SK-N-SH treated with all-trans-retinoic acid at 6 μM for 48 hours (cell line): ENCODE measurements around the gene DAB2IP.

ENCODE experiments used
- ATAC-seq: fragments of 200-7000 bp; cut with Tn5 transposase; 3 replicates; pipeline ENCODE4 v1.9.1; 2020; ENCODE audit warnings: mild to moderate bottlenecking, moderate library complexity
- ARNTL ChIP-seq: fragments of 450-650 bp; formaldehyde crosslinking; IDR thresholded peaks from 2 replicates; pipeline ENCODE4 v1.5.0; 2020; ENCODE audit warnings: low read depth, mild to moderate bottlenecking, moderate library complexity, borderline replicate concordance
- BACH2 ChIP-seq: fragments of 250-450 bp; sonication (Bioruptor Pico); IDR thresholded peaks from 2 replicates; pipeline ENCODE4 v1.9.0; 2021; ENCODE audit warnings: mild to moderate bottlenecking, borderline replicate concordance
- ESRRG ChIP-seq: fragments of 250-450 bp; sonication (Bioruptor Pico); IDR thresholded peaks from 2 replicates; pipeline ENCODE4 v1.6.1; 2021; ENCODE audit warnings: mild to moderate bottlenecking
- GLIS3 ChIP-seq: fragments of 250-450 bp; sonication (Bioruptor Pico); IDR thresholded peaks from 2 replicates; pipeline ENCODE4 v1.5.0; 2020; ENCODE audit warnings: mild to moderate bottlenecking, moderate library complexity
- ISL1 ChIP-seq: fragments of 250-450 bp; sonication (Bioruptor Pico); IDR thresholded peaks from 2 replicates; pipeline ENCODE4 v2.1.2; 2022; ENCODE audit warnings: mild to moderate bottlenecking, moderate library complexity
- OSR1 ChIP-seq: fragments of 250-450 bp; sonication (Bioruptor Pico); IDR thresholded peaks from 2 replicates; pipeline ENCODE4 v1.8.0; 2022; ENCODE audit warnings: moderate library complexity, mild to moderate bottlenecking, inconsistent platforms
- PPARA ChIP-seq: fragments of 250-450 bp; sonication (Bioruptor Pico); IDR thresholded peaks from 2 replicates; pipeline ENCODE4 v1.5.0; 2020; ENCODE audit warnings: mild to moderate bottlenecking, borderline replicate concordance
- RARB ChIP-seq: fragments of 250-450 bp; sonication (Bioruptor Pico); IDR thresholded peaks from 2 replicates; pipeline ENCODE4 v1.8.0; 2021; ENCODE audit warnings: mild to moderate bottlenecking, moderate library complexity
- SNAI2 ChIP-seq: fragments of 250-450 bp; sonication (Bioruptor Pico); IDR thresholded peaks from 2 replicates; pipeline ENCODE4 v1.5.0; 2020; ENCODE audit warnings: mild to moderate bottlenecking, moderate library complexity
- TOX ChIP-seq: fragments of 250-450 bp; sonication (Bioruptor Pico); IDR thresholded peaks from 2 replicates; pipeline ENCODE4 v1.8.0; 2021; ENCODE audit warnings: mild to moderate bottlenecking, moderate library complexity, borderline replicate concordance
- ZC3H10 ChIP-seq: fragments of 250-450 bp; sonication (Bioruptor Pico); IDR thresholded peaks from 2 replicates; pipeline ENCODE4 v1.5.1; 2021; ENCODE audit warnings: mild to moderate bottlenecking, moderate library complexity
- ZFP3 ChIP-seq: fragments of 250-450 bp; sonication (Bioruptor Pico); IDR thresholded peaks from 2 replicates; pipeline ENCODE4 v1.5.0; 2020; ENCODE audit warnings: mild to moderate bottlenecking, moderate library complexity
- ZFP30 ChIP-seq: fragments of 450-650 bp; formaldehyde crosslinking; IDR thresholded peaks from 2 replicates; pipeline ENCODE4 v1.5.0; 2022; ENCODE audit warnings: mild to moderate bottlenecking, moderate library complexity
- ZNF70 ChIP-seq: fragments of 450-650 bp; formaldehyde crosslinking; IDR thresholded peaks from 2 replicates; pipeline ENCODE4 v1.5.0; 2020; ENCODE audit warnings: mild to moderate bottlenecking, moderate library complexity
- ZNF8 ChIP-seq: fragments of 450-650 bp; formaldehyde crosslinking; IDR thresholded peaks from 2 replicates; pipeline ENCODE4 v1.5.0; 2020; ENCODE audit warnings: mild to moderate bottlenecking, moderate library complexity
- TF ChIP-seq, protein P1 (sequence below): fragments of 250-450 bp; sonication (Bioruptor Pico); IDR thresholded peaks from 2 replicates; pipeline ENCODE4 v1.8.0; 2021; ENCODE audit warnings: low read depth, mild to moderate bottlenecking, moderate library complexity, borderline replicate concordance
- TF ChIP-seq, protein P2 (sequence below): fragments of 250-450 bp; sonication (Bioruptor Pico); IDR thresholded peaks from 2 replicates; pipeline ENCODE4 v1.5.1; 2020; ENCODE audit warnings: low read depth, mild to moderate bottlenecking, moderate library complexity
- TF ChIP-seq, protein P3 (sequence below): fragments of 250-450 bp; sonication (Bioruptor Pico); IDR thresholded peaks from 2 replicates; pipeline ENCODE4 v1.5.1; 2021; ENCODE audit warnings: mild to moderate bottlenecking, moderate library complexity
- TF ChIP-seq, protein P4 (sequence below): fragments of 250-450 bp; sonication (Bioruptor Pico); IDR thresholded peaks from 2 replicates; pipeline ENCODE4 v1.8.0; 2020; ENCODE audit warnings: mild to moderate bottlenecking, moderate library complexity, borderline replicate concordance
- TF ChIP-seq, protein P5 (sequence below): fragments of 250-450 bp; sonication (Bioruptor Pico); IDR thresholded peaks from 2 replicates; pipeline ENCODE4 v1.5.0; 2020; ENCODE audit warnings: mild to moderate bottlenecking, moderate library complexity

Gene DAB2IP

DNA sequence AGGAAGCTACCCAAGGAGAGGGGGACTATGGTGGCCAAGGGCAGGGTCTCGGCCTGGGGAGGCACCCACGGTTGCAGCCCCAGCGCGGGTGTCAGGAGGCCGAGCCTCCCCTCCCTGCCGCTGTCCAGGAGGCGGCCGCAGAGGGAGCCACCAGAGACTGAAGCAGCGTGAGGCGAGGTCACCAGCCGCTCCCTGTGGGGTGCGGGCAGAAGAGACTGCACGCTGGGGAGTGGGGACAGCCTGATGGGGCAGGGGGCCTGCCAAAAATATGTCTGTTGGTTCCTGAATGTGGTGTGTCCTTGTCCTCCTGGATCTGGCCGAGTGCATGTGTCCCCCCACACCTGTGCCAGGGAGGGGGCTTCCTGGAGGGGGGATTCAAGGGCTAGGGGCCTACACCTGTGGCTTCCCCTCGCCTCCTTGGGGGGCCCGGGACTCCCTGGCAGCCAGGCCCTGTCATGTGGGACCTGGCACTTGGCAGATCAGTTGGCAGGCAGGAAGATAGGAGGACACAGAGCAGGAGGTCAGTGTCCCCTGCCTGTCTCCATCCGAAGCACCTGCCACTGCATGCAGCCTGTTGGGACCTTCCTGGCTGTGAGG is 131.2 kb downstream of the DAB2IP start (continued):
- TF ChIP-seq, protein P1, sequence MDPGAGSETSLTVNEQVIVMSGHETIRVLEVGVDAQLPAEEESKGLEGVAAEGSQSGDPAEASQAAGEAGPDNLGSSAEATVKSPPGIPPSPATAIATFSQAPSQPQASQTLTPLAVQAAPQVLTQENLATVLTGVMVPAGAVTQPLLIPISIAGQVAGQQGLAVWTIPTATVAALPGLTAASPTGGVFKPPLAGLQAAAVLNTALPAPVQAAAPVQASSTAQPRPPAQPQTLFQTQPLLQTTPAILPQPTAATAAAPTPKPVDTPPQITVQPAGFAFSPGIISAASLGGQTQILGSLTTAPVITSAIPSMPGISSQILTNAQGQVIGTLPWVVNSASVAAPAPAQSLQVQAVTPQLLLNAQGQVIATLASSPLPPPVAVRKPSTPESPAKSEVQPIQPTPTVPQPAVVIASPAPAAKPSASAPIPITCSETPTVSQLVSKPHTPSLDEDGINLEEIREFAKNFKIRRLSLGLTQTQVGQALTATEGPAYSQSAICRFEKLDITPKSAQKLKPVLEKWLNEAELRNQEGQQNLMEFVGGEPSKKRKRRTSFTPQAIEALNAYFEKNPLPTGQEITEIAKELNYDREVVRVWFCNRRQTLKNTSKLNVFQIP = no peak
- no peak for TF ChIP-seq ZFP3 (CRISPR knock-in tag)
- TF ChIP-seq, protein P2, sequence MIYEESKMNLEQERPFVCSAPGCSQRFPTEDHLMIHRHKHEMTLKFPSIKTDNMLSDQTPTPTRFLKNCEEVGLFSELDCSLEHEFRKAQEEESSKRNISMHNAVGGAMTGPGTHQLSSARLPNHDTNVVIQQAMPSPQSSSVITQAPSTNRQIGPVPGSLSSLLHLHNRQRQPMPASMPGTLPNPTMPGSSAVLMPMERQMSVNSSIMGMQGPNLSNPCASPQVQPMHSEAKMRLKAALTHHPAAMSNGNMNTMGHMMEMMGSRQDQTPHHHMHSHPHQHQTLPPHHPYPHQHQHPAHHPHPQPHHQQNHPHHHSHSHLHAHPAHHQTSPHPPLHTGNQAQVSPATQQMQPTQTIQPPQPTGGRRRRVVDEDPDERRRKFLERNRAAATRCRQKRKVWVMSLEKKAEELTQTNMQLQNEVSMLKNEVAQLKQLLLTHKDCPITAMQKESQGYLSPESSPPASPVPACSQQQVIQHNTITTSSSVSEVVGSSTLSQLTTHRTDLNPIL (CRISPR knock-in tag) = no peak

DNA sequence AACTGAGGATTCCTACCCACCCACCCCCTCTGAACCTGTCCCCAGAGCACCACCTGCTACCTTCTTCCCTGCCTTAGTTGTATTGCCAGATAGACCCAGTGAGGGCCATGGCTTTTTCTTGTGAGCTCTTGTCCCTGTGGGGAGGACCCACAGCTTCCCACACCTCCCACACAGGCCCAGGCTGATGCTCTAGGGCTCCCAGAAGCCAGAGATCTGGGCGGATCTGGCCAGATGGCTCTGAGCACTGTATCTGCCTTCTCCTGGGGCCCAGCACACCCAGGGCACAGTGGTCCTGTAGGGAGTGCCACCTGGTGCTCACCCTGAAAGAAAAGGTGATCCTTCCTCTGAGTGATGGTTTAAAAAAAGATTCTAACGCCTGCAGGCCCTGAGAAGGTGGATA is 131.7 kb downstream of the DAB2IP start:
- TF ChIP-seq RARB (CRISPR knock-in tag) (no peak), TOX (CRISPR knock-in tag) (no peak), BACH2 (no peak), ARNTL (no peak), ZFP30 (CRISPR knock-in tag) (no peak), OSR1 (CRISPR knock-in tag) (no peak), ISL1 (no peak), ZNF70 (CRISPR knock-in tag) (no peak), SNAI2 (no peak), GLIS3 (CRISPR knock-in tag) (no peak), ZC3H10 (no peak), ESRRG (CRISPR knock-in tag) (no peak), ZFP3 (CRISPR knock-in tag) (no peak), PPARA (CRISPR knock-in tag) (no peak), ZNF8 (CRISPR knock-in tag) (no peak)
- TF ChIP-seq, protein P3, sequence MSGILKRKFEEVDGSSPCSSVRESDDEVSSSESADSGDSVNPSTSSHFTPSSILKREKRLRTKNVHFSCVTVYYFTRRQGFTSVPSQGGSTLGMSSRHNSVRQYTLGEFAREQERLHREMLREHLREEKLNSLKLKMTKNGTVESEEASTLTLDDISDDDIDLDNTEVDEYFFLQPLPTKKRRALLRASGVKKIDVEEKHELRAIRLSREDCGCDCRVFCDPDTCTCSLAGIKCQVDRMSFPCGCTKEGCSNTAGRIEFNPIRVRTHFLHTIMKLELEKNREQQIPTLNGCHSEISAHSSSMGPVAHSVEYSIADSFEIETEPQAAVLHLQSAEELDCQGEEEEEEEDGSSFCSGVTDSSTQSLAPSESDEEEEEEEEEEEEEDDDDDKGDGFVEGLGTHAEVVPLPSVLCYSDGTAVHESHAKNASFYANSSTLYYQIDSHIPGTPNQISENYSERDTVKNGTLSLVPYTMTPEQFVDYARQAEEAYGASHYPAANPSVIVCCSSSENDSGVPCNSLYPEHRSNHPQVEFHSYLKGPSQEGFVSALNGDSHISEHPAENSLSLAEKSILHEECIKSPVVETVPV (CRISPR knock-in tag) = no peak
- TF ChIP-seq, protein P4, sequence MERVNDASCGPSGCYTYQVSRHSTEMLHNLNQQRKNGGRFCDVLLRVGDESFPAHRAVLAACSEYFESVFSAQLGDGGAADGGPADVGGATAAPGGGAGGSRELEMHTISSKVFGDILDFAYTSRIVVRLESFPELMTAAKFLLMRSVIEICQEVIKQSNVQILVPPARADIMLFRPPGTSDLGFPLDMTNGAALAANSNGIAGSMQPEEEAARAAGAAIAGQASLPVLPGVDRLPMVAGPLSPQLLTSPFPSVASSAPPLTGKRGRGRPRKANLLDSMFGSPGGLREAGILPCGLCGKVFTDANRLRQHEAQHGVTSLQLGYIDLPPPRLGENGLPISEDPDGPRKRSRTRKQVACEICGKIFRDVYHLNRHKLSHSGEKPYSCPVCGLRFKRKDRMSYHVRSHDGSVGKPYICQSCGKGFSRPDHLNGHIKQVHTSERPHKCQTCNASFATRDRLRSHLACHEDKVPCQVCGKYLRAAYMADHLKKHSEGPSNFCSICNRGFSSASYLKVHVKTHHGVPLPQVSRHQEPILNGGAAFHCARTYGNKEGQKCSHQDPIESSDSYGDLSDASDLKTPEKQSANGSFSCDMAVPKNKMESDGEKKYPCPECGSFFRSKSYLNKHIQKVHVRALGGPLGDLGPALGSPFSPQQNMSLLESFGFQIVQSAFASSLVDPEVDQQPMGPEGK = no peak
- TF ChIP-seq, protein P1 = no peak
- TF ChIP-seq, protein P2 (CRISPR knock-in tag) = no peak
- TF ChIP-seq, protein P5, sequence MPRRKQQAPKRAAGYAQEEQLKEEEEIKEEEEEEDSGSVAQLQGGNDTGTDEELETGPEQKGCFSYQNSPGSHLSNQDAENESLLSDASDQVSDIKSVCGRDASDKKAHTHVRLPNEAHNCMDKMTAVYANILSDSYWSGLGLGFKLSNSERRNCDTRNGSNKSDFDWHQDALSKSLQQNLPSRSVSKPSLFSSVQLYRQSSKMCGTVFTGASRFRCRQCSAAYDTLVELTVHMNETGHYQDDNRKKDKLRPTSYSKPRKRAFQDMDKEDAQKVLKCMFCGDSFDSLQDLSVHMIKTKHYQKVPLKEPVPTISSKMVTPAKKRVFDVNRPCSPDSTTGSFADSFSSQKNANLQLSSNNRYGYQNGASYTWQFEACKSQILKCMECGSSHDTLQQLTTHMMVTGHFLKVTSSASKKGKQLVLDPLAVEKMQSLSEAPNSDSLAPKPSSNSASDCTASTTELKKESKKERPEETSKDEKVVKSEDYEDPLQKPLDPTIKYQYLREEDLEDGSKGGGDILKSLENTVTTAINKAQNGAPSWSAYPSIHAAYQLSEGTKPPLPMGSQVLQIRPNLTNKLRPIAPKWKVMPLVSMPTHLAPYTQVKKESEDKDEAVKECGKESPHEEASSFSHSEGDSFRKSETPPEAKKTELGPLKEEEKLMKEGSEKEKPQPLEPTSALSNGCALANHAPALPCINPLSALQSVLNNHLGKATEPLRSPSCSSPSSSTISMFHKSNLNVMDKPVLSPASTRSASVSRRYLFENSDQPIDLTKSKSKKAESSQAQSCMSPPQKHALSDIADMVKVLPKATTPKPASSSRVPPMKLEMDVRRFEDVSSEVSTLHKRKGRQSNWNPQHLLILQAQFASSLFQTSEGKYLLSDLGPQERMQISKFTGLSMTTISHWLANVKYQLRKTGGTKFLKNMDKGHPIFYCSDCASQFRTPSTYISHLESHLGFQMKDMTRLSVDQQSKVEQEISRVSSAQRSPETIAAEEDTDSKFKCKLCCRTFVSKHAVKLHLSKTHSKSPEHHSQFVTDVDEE = no peak
- TF ChIP-seq, all 23 proteins: peak for 0
- ATAC-seq = no peak
